ENCODE data around the gene CYTH4.

DNA sequence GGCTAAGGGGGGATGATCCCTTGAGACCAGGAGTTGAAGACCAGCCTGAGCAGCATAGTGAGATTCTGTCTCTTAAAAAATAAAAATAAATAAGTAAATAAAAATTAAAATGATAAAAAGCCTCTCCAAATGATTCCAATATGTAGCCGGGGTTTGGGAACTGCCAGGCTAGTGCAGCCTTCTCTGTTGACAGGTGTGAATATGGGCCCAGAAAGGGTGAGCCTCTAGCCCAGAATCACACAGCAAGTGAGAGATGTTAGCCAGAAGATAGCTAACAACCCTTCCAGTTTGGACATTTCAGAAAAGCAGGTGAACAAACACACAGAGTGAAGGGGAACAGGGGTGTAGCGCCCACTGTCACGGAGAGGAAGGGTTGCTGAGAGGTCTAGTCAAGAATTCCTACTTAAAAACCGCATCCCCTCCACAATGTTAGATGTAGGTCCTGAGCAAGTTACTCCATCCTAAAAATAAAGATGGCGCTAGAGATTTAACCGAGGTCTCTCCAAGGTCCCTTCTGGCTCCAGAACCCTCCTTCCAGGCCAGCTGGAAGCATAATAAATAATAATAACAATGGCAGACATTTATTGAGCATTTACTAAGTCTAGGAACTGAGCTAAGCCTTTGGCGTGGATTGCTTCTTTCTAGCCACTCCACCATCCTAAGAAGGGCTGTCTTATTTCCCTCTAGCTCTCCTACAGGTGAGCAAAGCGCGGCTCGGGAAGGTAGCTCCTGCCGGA is 51.6 kb downstream of the CYTH4 start:
- TF ChIP-seq, protein P1, sequence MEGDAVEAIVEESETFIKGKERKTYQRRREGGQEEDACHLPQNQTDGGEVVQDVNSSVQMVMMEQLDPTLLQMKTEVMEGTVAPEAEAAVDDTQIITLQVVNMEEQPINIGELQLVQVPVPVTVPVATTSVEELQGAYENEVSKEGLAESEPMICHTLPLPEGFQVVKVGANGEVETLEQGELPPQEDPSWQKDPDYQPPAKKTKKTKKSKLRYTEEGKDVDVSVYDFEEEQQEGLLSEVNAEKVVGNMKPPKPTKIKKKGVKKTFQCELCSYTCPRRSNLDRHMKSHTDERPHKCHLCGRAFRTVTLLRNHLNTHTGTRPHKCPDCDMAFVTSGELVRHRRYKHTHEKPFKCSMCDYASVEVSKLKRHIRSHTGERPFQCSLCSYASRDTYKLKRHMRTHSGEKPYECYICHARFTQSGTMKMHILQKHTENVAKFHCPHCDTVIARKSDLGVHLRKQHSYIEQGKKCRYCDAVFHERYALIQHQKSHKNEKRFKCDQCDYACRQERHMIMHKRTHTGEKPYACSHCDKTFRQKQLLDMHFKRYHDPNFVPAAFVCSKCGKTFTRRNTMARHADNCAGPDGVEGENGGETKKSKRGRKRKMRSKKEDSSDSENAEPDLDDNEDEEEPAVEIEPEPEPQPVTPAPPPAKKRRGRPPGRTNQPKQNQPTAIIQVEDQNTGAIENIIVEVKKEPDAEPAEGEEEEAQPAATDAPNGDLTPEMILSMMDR (IDR thresholded peaks at IDR 0.05; ENCODE audit: extremely low read depth in 1 of 2, insufficient read depth in 1 of 2, low read depth in 1 of 2, low read length in 2 of 2) = no peak
- TF ChIP-seq EZH2 (IDR thresholded peaks at IDR 0.05; ENCODE audit: borderline replicate concordance, low read depth, low read length, severe bottlenecking) (no peak), POLR2AphosphoS5 (IDR thresholded peaks at IDR 0.05; ENCODE audit: insufficient read depth, low read depth, low read length) (no peak), POLR2A (IDR thresholded peaks at IDR 0.05; ENCODE audit: low read depth, low read length) (no peak), MAX (IDR thresholded peaks at IDR 0.05; ENCODE audit: insufficient read depth, insufficient read length) (no peak), GATA2 (IDR thresholded peaks at IDR 0.05; ENCODE audit: insufficient read depth, insufficient read length, low read depth, low read length) (no peak), JUN (IDR thresholded peaks at IDR 0.05; ENCODE audit: borderline replicate concordance, insufficient read depth, insufficient read length, low read depth) (no peak)

All from endothelial cell of umbilical vein (primary cell).